Heart right ventricle (tissue), 16 donors: ENCODE data around the gene CSMD2. TPM values are rescaled to one million over a fixed set of nuclear protein-coding genes. Genes with fewer than 3 reads are reported as not detected.

Source experiments
- ATAC-seq, 8 donors: fragments of 200-7000 bp; cut with Tn5 transposase; one replicate each; pipeline ENCODE4 v1.9.1; 2020; ENCODE audit warnings: mild to moderate bottlenecking in 8 of 8, moderate library complexity in 8 of 8, moderate number of reproducible peaks in 1 of 8
- DNase-seq, 2 donors: peaks; one replicate each; pipeline ENCODE4 v3.0.0-alpha.2; 2020
- H3K27ac ChIP-seq, 10 donors: fragments of 200-600 bp; sonication (generic) in 2 of 10; one replicate each; pipeline versions ENCODE4 v1.5.0 to v1.8.0; 2020 to 2022; ENCODE audit warnings: mild to moderate bottlenecking in 3 of 10
- H3K27me3 ChIP-seq, 7 donors: fragments of 200-600 bp; one replicate each; pipeline ENCODE4 v1.8.0; 2021 to 2022; ENCODE audit warnings: mild to moderate bottlenecking in 2 of 7
- H3K36me3 ChIP-seq, 9 donors: fragments of 200-600 bp; sonication (generic) in 1 of 9; one replicate each; pipeline versions ENCODE4 v1.5.0 to v1.8.0; 2020 to 2022; ENCODE audit warnings: mild to moderate bottlenecking in 2 of 9
- H3K4me1 ChIP-seq, 9 donors: fragments of 200-600 bp; sonication (generic) in 1 of 9; one replicate each; pipeline versions ENCODE4 v1.5.0 to v1.8.0; 2020 to 2022; ENCODE audit warnings: mild to moderate bottlenecking in 4 of 9
- H3K4me3 ChIP-seq, 10 donors: fragments of 200-600 bp; sonication (generic) in 2 of 10; one replicate each; pipeline versions ENCODE4 v1.5.0 to v1.8.0; 2020 to 2022; ENCODE audit warnings: mild to moderate bottlenecking in 7 of 10, moderate library complexity in 2 of 10
- H3K9me3 ChIP-seq, 11 donors: fragments of 200-600 bp in 10 of 11; sonication (generic) in 2 of 11; one replicate each; pipeline versions ENCODE4 v1.5.0 to v1.8.0; 2013 to 2022; ENCODE audit warnings: mild to moderate bottlenecking in 2 of 11, control low read depth in 1 of 11, moderate library complexity in 1 of 11
- WGBS, 2 donors: extraction: QIAGEN DNeasy Blood & Tissue Kit; methylation state at CpG; one replicate each; pipeline ENCODE4 v1.1.7; 2013; ENCODE audit warnings: inconsistent platforms in 1 of 2; 5-methylcytosine and 5-hydroxymethylcytosine counted together
- intact Hi-C, 10 donors: fragments of 100-400 bp; cut with DNase I; formaldehyde crosslinking; loops; one replicate each; pipeline versions ENCODE4 v1.11.1 to v1.14.2; 2022
- polyA plus RNA-seq, 2 donors: library from polyadenylated mRNA; stranded (reverse); fragments of 200-250 nt; gene quantifications; one replicate each; pipeline ENCODE4 v1.2.3, GENCODE V29; 2013
- total RNA-seq, 10 donors: library from RNA; stranded (reverse); fragmentation: NEBNext Ultra II Directional in 3 of 10; extraction: Animal tissue kit (Norgen Biotek cat#: 25700) in 3 of 10; gene quantifications; one replicate each; pipeline versions ENCODE4 v1.2.1 to v1.2.4, GENCODE V29; 2021 to 2023
- TF ChIP-seq, protein P1 (sequence below), 9 donors: fragments of 200-600 bp; sonication (generic) in 2 of 9; IDR thresholded peaks; one replicate each; pipeline versions ENCODE4 v1.5.0 to v1.8.0; 2021 to 2022; ENCODE audit warnings: antibody characterized with exemption in 9 of 9, mild to moderate bottlenecking in 5 of 9, moderate library complexity in 1 of 9
- donor health status: Arrhythmogenic right ventricular cardiomyopathy.
- donor health status: ischemic (EF 13 %, LVEDD 7.1; RV severe dilation, severe dysfunction).
- donor health status: healthy with polysubstance abuse.
- donor health status: DM: no; HTN: yes; CAD: no.
- donor health status: DM: no; HTN: no; CAD: no.
- donor health status: ischemic (EF 25% LVEDD 6.9; RV normal size, moderate dysfunction).
- donor health status: ischemic (EF 25% LVEDD 5.7; RV mildly dilated, moderate dysfunction).
- donor health status: healthy.
- donor health status: DM: yes; HTN: yes; CAD: no.
- donor health status: Ischemic cardiomyopathy.
- donor health status: ischemic (EF 35%, LVEDD 5.7; RV mildly dilated, moderate dysfunction).
- donor health status: nonischemic (EF 11% LVEDD 7.7; RV severe dilation, severe dysfunction).
- donor health status: DM: yes; HTN: yes; CAD: no.
- donor health status: PGD.
- donor health status: ischemic (EF 29% LVEDD 5.4; RV normal size, mild dysfunction).
- donor health status: nonischemic (EF 23%, LVEDD 6.1; RV moderate dilation, normal function).

CSMD2 gene
- total and polyA plus RNA-seq, 12 donors = 0.04 to 0.97 (median 0.14) TPM; not detected in 1

- H3K36me3 ChIP-seq = no peaks in the 10 kb centered on the region
- TF ChIP-seq, protein P1, sequence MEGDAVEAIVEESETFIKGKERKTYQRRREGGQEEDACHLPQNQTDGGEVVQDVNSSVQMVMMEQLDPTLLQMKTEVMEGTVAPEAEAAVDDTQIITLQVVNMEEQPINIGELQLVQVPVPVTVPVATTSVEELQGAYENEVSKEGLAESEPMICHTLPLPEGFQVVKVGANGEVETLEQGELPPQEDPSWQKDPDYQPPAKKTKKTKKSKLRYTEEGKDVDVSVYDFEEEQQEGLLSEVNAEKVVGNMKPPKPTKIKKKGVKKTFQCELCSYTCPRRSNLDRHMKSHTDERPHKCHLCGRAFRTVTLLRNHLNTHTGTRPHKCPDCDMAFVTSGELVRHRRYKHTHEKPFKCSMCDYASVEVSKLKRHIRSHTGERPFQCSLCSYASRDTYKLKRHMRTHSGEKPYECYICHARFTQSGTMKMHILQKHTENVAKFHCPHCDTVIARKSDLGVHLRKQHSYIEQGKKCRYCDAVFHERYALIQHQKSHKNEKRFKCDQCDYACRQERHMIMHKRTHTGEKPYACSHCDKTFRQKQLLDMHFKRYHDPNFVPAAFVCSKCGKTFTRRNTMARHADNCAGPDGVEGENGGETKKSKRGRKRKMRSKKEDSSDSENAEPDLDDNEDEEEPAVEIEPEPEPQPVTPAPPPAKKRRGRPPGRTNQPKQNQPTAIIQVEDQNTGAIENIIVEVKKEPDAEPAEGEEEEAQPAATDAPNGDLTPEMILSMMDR (IDR thresholded peaks at IDR 0.05) = no peak
- H3K27me3 ChIP-seq = peaks cover 0 to 5% (median 0%) of the 10 kb centered on the region in 7 donors
- H3K27ac ChIP-seq = no peak overlapping the region
- DNase-seq (no peak), ATAC-seq (peak in 1 of 8 donors; percentile 34)
- H3K4me1 ChIP-seq = no peaks in the 10 kb centered on the region
- 96 to 98% methylated on average over 8 of the region's 8 CpGs for WGBS, 2 donors
- no peaks in the 10 kb centered on the region for H3K9me3 ChIP-seq
- H3K4me3 ChIP-seq = no peak overlapping the region
- intact Hi-C loops = no loop called here
Observed at GRCh38 chr1:33725037-33725436, 440.0 kb downstream of the CSMD2 start.

- H3K36me3 ChIP-seq = no peaks in the 10 kb centered on the region
- DNase-seq = no peak
- no peak for ATAC-seq
- WGBS, 2 donors = 85 to 90% methylated on average over 11 of the region's 11 CpGs
- no peak overlapping the region for H3K27ac ChIP-seq
- H3K27me3 ChIP-seq = peaks cover 0 to 3% (median 0%) of the 10 kb centered on the region in 7 donors
- H3K4me1 ChIP-seq = no peaks in the 10 kb centered on the region
- TF ChIP-seq, protein P1 (IDR thresholded peaks at IDR 0.05) = no peak
- intact Hi-C loops = no loop called here
- no peaks in the 10 kb centered on the region for H3K9me3 ChIP-seq
- no peak overlapping the region for H3K4me3 ChIP-seq
Observed at GRCh38 chr1:33724348-33724747, 440.7 kb downstream of the CSMD2 start.

DNA sequence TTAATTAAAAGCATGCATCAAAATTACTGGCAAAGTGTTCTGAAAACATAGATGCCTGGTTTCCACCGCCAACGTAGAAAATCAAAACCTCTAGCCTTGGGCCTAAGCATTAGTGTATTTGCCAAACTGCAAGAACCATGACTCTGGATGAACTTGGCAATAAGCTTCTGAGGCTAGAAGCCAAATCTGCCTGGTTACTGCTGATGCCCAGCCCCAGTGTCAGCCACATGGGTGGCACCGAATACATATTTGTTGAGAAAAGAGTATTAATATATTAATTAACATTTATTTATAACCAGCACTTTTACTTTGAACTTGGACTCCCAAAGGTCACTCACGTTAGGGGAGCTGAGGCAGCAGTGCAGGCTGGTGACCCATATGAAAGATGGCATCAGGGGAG lies 441.8 kb downstream of the CSMD2 start:
- TF ChIP-seq, protein P1 (IDR thresholded peaks at IDR 0.05) = no peak
- Histone ChIP-seq H3K36me3 (no peaks in the 10 kb centered on the region), H3K4me1 (no peaks in the 10 kb centered on the region), H3K9me3 (no peaks in the 10 kb centered on the region), H3K27me3 (peaks cover 0 to 3% (median 0%) of the 10 kb centered on the region in 7 donors), H3K27ac (no peak overlapping the region), H3K4me3 (no peak overlapping the region)
- WGBS, 2 donors = 89 to 93% methylated on average over 4 of the region's 4 CpGs
- DNase-seq = no peak
- intact Hi-C loops = no loop called here
- no peak for ATAC-seq

DNA sequence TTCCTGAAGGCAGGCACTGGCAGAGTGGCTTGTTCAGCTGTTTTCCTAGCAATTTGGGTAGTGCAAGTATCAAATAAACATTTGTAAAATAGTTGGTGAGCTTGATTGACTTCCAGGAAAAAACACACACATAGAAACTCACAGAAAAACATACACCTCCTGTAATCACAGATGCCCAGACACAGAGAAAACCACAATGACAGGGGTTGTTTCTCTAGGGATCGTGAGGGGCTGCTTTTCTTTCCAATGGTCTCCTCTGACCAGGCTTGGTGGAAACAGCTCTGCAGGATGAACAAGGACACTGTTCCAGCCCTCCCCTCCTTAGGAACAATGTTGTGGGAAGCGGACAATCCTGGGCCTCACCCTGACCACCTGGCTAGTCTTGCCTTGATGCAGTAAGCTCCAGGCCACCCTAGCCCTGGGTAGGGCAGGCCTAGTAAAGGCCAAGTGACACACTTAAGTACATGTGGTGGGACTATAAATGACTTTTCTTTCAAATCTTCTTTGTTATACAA lies 443.7 kb downstream of the CSMD2 start:
- 81 to 85% methylated on average over 2 of the region's 2 CpGs for WGBS, 2 donors

More for the DNA sequence above, 443.7 kb downstream of the CSMD2 start:
- Histone ChIP-seq H3K36me3 (no peaks in the 10 kb centered on the region), H3K4me3 (no peak overlapping the region), H3K9me3 (no peaks in the 10 kb centered on the region), H3K27ac (no peak overlapping the region), H3K4me1 (no peaks in the 10 kb centered on the region), H3K27me3 (peaks cover 0 to 6% (median 3%) of the 10 kb centered on the region in 7 donors)
- no peak for ATAC-seq
- TF ChIP-seq, protein P1 (IDR thresholded peaks at IDR 0.05) = no peak
- no peak for DNase-seq
- intact Hi-C loops = no loop called here
